HFFc6 (cell line): ENCODE measurements around the gene R3HDM1. TPM values are rescaled to one million over a fixed set of nuclear protein-coding genes. Genes with fewer than 3 reads are reported as not detected.
A peak's percentile ranks its signal among the peaks of the same experiment; 100 is the strongest.
"Not testable (repeated sequence)": the region's sequence is repeated elsewhere in the genome, so short reads cannot be mapped to it uniquely, and the experiment has no call there.

ENCODE experiments used
- DNase-seq: peaks from one replicate; pipeline ENCODE4 v3.0.0-alpha.2; 2018
- H3K27ac Mint-ChIP-seq: 2 replicates; pipeline ENCODE4 v1.8.0; 2020; ENCODE audit warnings: mild to moderate bottlenecking, mixed read lengths
- H3K27me3 Mint-ChIP-seq: 2 replicates; pipeline ENCODE4 v1.8.0; 2021; ENCODE audit warnings: mild to moderate bottlenecking, moderate library complexity, mixed read lengths; ENCODE audit not compliant: insufficient read depth
- H3K36me3 Mint-ChIP-seq: 2 replicates; pipeline ENCODE4 v1.8.0; 2021; ENCODE audit warnings: low read depth, mixed read lengths
- H3K4me1 Mint-ChIP-seq: 2 replicates; pipeline ENCODE4 v1.8.0; 2020; ENCODE audit warnings: low read depth, mixed read lengths
- H3K4me3 Mint-ChIP-seq: 2 replicates; pipeline ENCODE4 v1.8.0; 2020; ENCODE audit warnings: mild to moderate bottlenecking, moderate library complexity, mixed read lengths
- H3K9me3 Mint-ChIP-seq: 2 replicates; pipeline ENCODE4 v1.8.0; 2020; ENCODE audit warnings: mild to moderate bottlenecking, mixed read lengths
- CTCF ChIP-seq: fragments of 200-600 bp; sonication (generic); IDR thresholded peaks from 2 replicates; pipeline ENCODE4 v1.5.0; 2021; ENCODE audit warnings: antibody characterized with exemption, mild to moderate bottlenecking
- total RNA-seq, 6 experiments: library from RNA; stranded (reverse); fragmentation: NEBNext Ultra II Directional; extraction: Animal tissue kit (Norgen Biotek cat#: 25700); gene quantifications; 2 replicates in 1 of 6; 3 replicates in 5 of 6; pipeline ENCODE4 v1.2.3, GENCODE V29; 2021

Gene R3HDM1
- total RNA-seq, 6 experiments from 2014 or later, result 39.8 to 43.4 (median 42.0) TPM

- H3K27ac Mint-ChIP-seq, result no peak overlapping the region; the same call in 1 of the 2 replicates
- no peaks in the 10 kb centered on the region for H3K9me3 Mint-ChIP-seq
- no peaks in the 10 kb centered on the region for H3K27me3 Mint-ChIP-seq
Measured at GRCh38 chr2:135709992-135710391, 178.7 kb downstream of the R3HDM1 start.

GRCh38 chr2:135715086-135715485, 183.8 kb downstream of the R3HDM1 start:
- not testable (repeated sequence) for H3K27ac Mint-ChIP-seq, H3K27me3 Mint-ChIP-seq, H3K9me3 Mint-ChIP-seq, H3K4me3 Mint-ChIP-seq, DNase-seq, H3K4me1 Mint-ChIP-seq, H3K36me3 Mint-ChIP-seq

More at GRCh38 chr2:135709992-135710391, 178.7 kb downstream of the R3HDM1 start:
- Mint-ChIP-seq H3K4me3 (no peak overlapping the region), H3K4me1 (no peaks in the 10 kb centered on the region), H3K36me3 (no peaks in the 10 kb centered on the region)
- TF ChIP-seq CTCF, result peak; percentile 98
- peak; percentile 24 for DNase-seq

GRCh38 chr2:135728064-135728743, 196.9 kb downstream of the R3HDM1 start:
- peaks cover 13% of the 10 kb centered on the region for H3K36me3 Mint-ChIP-seq
- peaks cover 16% of the 10 kb centered on the region for H3K4me1 Mint-ChIP-seq
- no peak for DNase-seq
- no peaks in the 10 kb centered on the region for H3K9me3 Mint-ChIP-seq
- no peaks in the 10 kb centered on the region; the same call in 1 of the 2 replicates for H3K27me3 Mint-ChIP-seq
- TF ChIP-seq CTCF, result no peak
- H3K27ac Mint-ChIP-seq, result no peak overlapping the region
- no peak overlapping the region for H3K4me3 Mint-ChIP-seq

GRCh38 chr2:135732561-135732960, 201.3 kb downstream of the R3HDM1 start:
- Mint-ChIP-seq H3K4me1 (no peaks in the 10 kb centered on the region), H3K27ac (no peak overlapping the region)

GRCh38 chr2:135733045-135733444, 201.8 kb downstream of the R3HDM1 start:
- DNase-seq, result no peak
- TF ChIP-seq CTCF, result no peak
- Mint-ChIP-seq H3K27me3 (no peaks in the 10 kb centered on the region), H3K4me3 (no peak overlapping the region), H3K9me3 (no peaks in the 10 kb centered on the region), H3K27ac (no peak overlapping the region), H3K4me1 (no peaks in the 10 kb centered on the region), H3K36me3 (no peaks in the 10 kb centered on the region)

More at GRCh38 chr2:135732561-135732960, 201.3 kb downstream of the R3HDM1 start:
- Mint-ChIP-seq H3K27me3 (no peaks in the 10 kb centered on the region), H3K36me3 (no peaks in the 10 kb centered on the region), H3K9me3 (no peaks in the 10 kb centered on the region), H3K4me3 (no peak overlapping the region)
- no peak for DNase-seq
- no peak for TF ChIP-seq CTCF

GRCh38 chr2:135736546-135736945, 205.3 kb downstream of the R3HDM1 start:
- DNase-seq, result no peak
- Mint-ChIP-seq H3K4me3 (no peak overlapping the region), H3K36me3 (no peaks in the 10 kb centered on the region), H3K27me3 (no peaks in the 10 kb centered on the region), H3K4me1 (0 out of 2 replicates have a peak, but pooled peaks cover 4% of the 10 kb centered on the region), H3K9me3 (no peaks in the 10 kb centered on the region), H3K27ac (no peak overlapping the region)
- TF ChIP-seq CTCF, result no peak
